Neural progenitor cell (in vitro differentiated cells): ENCODE data around the gene EMILIN1.

Experiments
- EZH2 ChIP-seq: fragments of 200-600 bp; sonication (generic); IDR thresholded peaks from 2 replicates; pipeline ENCODE4 v1.6.1; 2017; ENCODE audit warnings: antibody characterized with exemption, mild to moderate bottlenecking, moderate library complexity
- TF ChIP-seq, protein P1 (sequence below): fragments of 200-600 bp; sonication (generic); IDR thresholded peaks from 2 replicates; pipeline ENCODE4 v1.5.1; 2017; ENCODE audit warnings: antibody characterized with exemption, mild to moderate bottlenecking

DNA sequence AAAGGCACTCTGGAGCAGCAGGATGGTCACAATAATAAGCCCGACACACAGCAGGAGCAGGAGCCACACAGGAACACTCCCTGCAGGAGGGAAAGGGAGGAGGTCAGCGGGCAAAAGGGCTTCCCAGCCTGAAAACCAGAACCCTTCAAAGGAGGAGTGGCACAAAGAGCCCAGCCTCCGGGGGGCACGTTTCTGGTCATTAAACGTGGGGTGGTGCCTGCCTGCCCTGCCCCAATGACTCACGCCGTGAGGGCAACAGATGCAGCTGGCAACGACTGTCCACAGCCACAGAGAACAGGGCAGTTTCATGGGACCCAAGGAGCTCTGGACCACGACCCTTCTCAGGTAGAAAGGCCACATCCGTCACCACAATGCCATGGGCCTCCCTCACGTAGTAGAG lies 53.0 kb downstream of the EMILIN1 start:
- TF ChIP-seq, protein P1, sequence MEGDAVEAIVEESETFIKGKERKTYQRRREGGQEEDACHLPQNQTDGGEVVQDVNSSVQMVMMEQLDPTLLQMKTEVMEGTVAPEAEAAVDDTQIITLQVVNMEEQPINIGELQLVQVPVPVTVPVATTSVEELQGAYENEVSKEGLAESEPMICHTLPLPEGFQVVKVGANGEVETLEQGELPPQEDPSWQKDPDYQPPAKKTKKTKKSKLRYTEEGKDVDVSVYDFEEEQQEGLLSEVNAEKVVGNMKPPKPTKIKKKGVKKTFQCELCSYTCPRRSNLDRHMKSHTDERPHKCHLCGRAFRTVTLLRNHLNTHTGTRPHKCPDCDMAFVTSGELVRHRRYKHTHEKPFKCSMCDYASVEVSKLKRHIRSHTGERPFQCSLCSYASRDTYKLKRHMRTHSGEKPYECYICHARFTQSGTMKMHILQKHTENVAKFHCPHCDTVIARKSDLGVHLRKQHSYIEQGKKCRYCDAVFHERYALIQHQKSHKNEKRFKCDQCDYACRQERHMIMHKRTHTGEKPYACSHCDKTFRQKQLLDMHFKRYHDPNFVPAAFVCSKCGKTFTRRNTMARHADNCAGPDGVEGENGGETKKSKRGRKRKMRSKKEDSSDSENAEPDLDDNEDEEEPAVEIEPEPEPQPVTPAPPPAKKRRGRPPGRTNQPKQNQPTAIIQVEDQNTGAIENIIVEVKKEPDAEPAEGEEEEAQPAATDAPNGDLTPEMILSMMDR: no peak
- TF ChIP-seq EZH2: no peak
